Liver (tissue), 2 donors: ENCODE measurements around the gene RFTN2.

Source experiments
- CTCF ChIP-seq: fragments of 150-350 bp; IDR thresholded peaks from 2 replicates; pipeline ENCODE4 v1.5.1; 2017; ENCODE audit warnings: improper control_type of control experiment, low read depth, low read length; ENCODE audit not compliant: missing input control
- MAX ChIP-seq: IDR thresholded peaks from 2 replicates; pipeline ENCODE4 v1.6.1; 2016; ENCODE audit warnings: antibody characterized with exemption
- REST ChIP-seq: IDR thresholded peaks from 2 replicates; pipeline ENCODE4 v1.6.1; 2016; ENCODE audit warnings: antibody characterized with exemption, mild to moderate bottlenecking
- YY1 ChIP-seq: IDR thresholded peaks from 2 replicates; pipeline ENCODE4 v1.6.1; 2016; ENCODE audit warnings: antibody characterized with exemption, mild to moderate bottlenecking
- donor health status: healthy.

GRCh38 chr2:197674060-197674459 is 1.3 kb downstream of the RFTN2 start:
- no peak for TF ChIP-seq MAX
- no peak for TF ChIP-seq CTCF
- TF ChIP-seq YY1, result no peak
- TF ChIP-seq REST, result no peak
